Uterus (tissue), 2 donors: ENCODE measurements around the gene ASTN2.

Experiments
- POLR2A ChIP-seq, 2 donors: fragments of 450-650 bp; IDR thresholded peaks; one replicate each; pipeline ENCODE4 v1.6.1; 2016; ENCODE audit warnings: antibody characterized with exemption in 2 of 2, mild to moderate bottlenecking in 1 of 2, moderate library complexity in 1 of 2
- TF ChIP-seq, protein P1 (sequence below), 4 experiments: fragments of 200-600 bp in 2 of 4; fragments of 450-650 bp in 2 of 4; sonication (generic) in 2 of 4; IDR thresholded peaks; one replicate each; pipeline ENCODE4 v1.5.1; 2016 to 2019; ENCODE audit warnings: antibody characterized with exemption in 4 of 4, mild to moderate bottlenecking in 2 of 4, moderate library complexity in 1 of 4

DNA sequence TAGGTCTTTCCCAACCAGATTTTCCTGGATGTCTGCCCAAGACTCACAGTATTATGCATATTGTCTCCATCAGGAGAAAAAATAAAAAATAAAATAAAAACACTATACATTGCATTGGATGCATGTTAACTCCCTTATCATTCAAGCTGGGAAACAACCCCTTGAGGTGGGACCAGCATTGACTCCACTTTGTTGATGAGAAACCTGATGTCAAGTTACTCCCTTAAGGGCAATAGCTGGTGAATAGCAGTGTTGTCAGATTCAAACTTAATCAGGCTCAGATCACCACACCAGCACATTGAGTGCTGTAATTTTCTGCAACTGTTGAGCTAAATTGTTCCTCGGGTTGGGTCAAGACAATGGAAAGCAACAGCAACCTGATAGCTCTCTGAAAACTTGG lies 991.7 kb downstream of the ASTN2 start:
- TF ChIP-seq, protein P1, sequence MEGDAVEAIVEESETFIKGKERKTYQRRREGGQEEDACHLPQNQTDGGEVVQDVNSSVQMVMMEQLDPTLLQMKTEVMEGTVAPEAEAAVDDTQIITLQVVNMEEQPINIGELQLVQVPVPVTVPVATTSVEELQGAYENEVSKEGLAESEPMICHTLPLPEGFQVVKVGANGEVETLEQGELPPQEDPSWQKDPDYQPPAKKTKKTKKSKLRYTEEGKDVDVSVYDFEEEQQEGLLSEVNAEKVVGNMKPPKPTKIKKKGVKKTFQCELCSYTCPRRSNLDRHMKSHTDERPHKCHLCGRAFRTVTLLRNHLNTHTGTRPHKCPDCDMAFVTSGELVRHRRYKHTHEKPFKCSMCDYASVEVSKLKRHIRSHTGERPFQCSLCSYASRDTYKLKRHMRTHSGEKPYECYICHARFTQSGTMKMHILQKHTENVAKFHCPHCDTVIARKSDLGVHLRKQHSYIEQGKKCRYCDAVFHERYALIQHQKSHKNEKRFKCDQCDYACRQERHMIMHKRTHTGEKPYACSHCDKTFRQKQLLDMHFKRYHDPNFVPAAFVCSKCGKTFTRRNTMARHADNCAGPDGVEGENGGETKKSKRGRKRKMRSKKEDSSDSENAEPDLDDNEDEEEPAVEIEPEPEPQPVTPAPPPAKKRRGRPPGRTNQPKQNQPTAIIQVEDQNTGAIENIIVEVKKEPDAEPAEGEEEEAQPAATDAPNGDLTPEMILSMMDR (IDR thresholded peaks at IDR 0.05) = no peak
- TF ChIP-seq POLR2A (IDR thresholded peaks at IDR 0.05) = no peak
